GM12875 (cell line): ENCODE data around the gene DMC1.

Experiments
- H3K4me3 ChIP-seq: one replicate; pipeline ENCODE4 v1.5.1; 2011; ENCODE audit warnings: low read depth, low read length, control low read depth
- TF ChIP-seq, protein P1 (sequence below): IDR thresholded peaks from 2 replicates; pipeline ENCODE4 v1.5.1; 2011; ENCODE audit warnings: low read depth, mild to moderate bottlenecking, control low read depth, inconsistent platforms, low read length, moderate library complexity, borderline replicate concordance; ENCODE audit not compliant: insufficient read depth

The DMC1 gene

GRCh38 chr22:38565441-38565840 lies 4.5 kb downstream of the DMC1 start:
- TF ChIP-seq, protein P1, sequence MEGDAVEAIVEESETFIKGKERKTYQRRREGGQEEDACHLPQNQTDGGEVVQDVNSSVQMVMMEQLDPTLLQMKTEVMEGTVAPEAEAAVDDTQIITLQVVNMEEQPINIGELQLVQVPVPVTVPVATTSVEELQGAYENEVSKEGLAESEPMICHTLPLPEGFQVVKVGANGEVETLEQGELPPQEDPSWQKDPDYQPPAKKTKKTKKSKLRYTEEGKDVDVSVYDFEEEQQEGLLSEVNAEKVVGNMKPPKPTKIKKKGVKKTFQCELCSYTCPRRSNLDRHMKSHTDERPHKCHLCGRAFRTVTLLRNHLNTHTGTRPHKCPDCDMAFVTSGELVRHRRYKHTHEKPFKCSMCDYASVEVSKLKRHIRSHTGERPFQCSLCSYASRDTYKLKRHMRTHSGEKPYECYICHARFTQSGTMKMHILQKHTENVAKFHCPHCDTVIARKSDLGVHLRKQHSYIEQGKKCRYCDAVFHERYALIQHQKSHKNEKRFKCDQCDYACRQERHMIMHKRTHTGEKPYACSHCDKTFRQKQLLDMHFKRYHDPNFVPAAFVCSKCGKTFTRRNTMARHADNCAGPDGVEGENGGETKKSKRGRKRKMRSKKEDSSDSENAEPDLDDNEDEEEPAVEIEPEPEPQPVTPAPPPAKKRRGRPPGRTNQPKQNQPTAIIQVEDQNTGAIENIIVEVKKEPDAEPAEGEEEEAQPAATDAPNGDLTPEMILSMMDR, result no peak
- no peak overlapping the region for H3K4me3 ChIP-seq

GRCh38 chr22:38564669-38565068 lies 5.3 kb downstream of the DMC1 start:
- no peak overlapping the region for H3K4me3 ChIP-seq
- TF ChIP-seq, protein P1, result no peak

GRCh38 chr22:38554281-38554680 lies 15.7 kb downstream of the DMC1 start:
- TF ChIP-seq, protein P1, result no peak
- H3K4me3 ChIP-seq, result no peak overlapping the region

DNA sequence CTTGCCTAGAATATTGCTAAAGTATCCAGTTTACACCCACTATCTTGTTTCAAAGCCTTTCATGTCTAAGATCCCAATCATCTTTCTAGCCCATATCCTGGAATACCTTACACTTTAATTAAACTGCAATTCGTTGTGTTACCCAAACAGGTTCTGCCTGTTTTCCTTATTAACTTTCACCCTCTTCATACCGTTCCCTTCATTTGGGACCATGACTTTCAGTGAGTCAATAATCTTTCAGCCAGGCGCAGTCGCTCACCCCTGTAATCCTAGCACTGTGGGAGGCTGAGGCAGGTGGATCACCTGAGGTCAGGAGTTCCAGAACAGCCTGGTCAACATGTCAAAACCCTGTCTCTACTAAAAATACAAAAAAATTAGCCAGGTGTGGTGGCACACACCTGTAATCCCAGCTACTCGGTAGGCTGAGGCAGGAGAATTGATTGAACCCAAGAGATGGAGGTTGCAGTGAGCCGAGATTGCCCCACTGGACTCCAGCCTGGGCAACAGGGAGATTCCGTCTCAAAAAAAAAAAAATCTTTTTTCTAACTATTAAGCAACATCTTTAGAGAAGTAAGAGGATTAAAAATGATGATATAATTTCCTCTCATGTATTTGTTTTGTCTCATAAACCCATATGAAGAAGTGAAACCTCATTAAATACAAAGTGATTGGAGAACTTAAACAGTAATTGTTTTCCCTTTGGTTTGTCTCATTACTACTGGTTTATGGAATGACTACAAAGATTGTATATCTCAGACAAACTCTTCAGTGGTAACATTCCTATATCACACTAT lies 20.7 kb downstream of the DMC1 start:
- no peak overlapping the region for H3K4me3 ChIP-seq

GRCh38 chr22:38540701-38541100 lies 29.3 kb downstream of the DMC1 start:
- H3K4me3 ChIP-seq, result no peak overlapping the region
- TF ChIP-seq, protein P1, result no peak

More for the DNA sequence above, 20.7 kb downstream of the DMC1 start:
- TF ChIP-seq, protein P1, result no peak

DNA sequence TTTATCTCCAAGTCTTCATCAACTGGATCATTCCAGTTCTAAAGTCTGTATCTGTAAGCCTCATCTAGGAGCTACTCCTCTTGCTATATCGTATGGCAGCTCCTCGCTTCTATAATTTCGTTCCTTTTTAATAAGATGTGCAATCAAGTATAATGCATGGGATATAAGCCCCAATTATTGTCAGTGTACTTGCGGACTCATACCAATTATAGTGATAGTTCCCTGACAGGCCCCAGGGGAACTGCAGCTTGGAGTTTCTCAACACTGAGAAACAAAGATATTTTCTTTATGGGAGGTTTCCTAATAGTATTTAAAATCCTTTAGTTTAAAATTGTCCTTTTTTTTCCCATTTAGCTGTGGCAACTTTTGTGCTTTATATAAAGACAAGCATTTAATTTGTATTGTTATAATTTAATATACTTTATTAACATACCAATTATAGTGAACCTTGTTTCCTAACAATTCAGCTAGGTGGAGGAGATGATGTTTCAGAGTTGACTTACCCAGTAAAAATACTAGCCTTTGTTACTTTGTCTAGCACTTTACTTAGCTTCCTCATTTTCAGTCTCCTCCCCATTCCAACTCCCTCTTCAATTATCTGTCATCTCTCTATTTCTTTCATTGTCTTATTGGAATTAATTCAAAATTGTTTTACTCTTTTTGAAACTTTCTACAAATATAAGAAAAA lies 38.6 kb downstream of the DMC1 start:
- TF ChIP-seq, protein P1, result no peak
- H3K4me3 ChIP-seq, result no peak overlapping the region

DNA sequence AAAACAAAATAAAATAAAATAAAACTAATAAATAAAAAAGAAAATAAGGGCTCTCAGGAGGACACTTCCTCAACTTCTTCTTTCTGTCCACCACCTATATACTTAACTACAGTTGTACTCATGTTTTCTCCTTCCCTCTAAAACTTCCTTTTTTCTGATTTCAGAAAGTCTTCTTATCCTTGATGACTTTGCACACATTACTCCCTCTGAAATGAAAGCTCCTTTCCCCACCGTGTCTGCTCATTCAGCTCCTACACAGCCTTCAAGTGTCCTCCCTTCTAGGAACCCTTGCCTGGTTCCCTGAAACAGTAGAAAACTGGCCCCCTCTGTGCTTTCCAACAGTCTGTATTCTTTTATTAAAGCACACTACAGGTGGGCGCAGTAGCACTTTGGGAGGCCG lies 45.6 kb downstream of the DMC1 start:
- TF ChIP-seq, protein P1, result no peak
- H3K4me3 ChIP-seq, result no peak overlapping the region
